Memory B cell (primary cell): ENCODE data around the gene CFAP77.
"Not testable (repeated sequence)": the region's sequence is repeated elsewhere in the genome, so short reads cannot be mapped to it uniquely, and the experiment has no call there.

Experiments
- ATAC-seq: fragments of 150-1000 bp; cut with Tn5 transposase; 2 replicates; pipeline ENCODE4 v1.10.0; 2021; ENCODE audit warnings: low read depth, mild to moderate bottlenecking, moderate library complexity
- DNase-seq, 2 donors: peaks; one replicate each; pipeline ENCODE4 v3.0.0; 2022; ENCODE audit warnings: low spot score in 2 of 2
- H3K27ac Mint-ChIP-seq: one replicate; pipeline ENCODE4 v1.8.0; 2022; ENCODE audit warnings: mild to moderate bottlenecking, moderate library complexity, mixed read lengths
- H3K27me3 Mint-ChIP-seq: one replicate; pipeline ENCODE4 v1.8.0; 2022; ENCODE audit warnings: mixed read lengths
- H3K36me3 Mint-ChIP-seq: one replicate; pipeline ENCODE4 v1.8.0; 2022; ENCODE audit warnings: mild to moderate bottlenecking, mixed read lengths
- H3K4me1 Mint-ChIP-seq: one replicate; pipeline ENCODE4 v1.8.0; 2022; ENCODE audit warnings: mixed read lengths
- H3K4me3 Mint-ChIP-seq: one replicate; pipeline ENCODE4 v1.8.0; 2022; ENCODE audit warnings: mild to moderate bottlenecking, moderate library complexity, mixed read lengths
- H3K9me3 Mint-ChIP-seq: one replicate; pipeline ENCODE4 v1.8.0; 2022; ENCODE audit warnings: mixed read lengths

CFAP77 gene

GRCh38 chr9:132409828-132410528, at the start of gene CFAP77:
CFAP77 (plus strand) TSS chr9:132410211; CDS start chr9:132410272, 61 bp downstream.
- Mint-ChIP-seq H3K9me3 (no peaks in the 10 kb centered on the region), H3K4me1 (peaks cover 28% of the 10 kb centered on the region), H3K27ac (no peak within 1 kb of the TSS), H3K27me3 (peaks cover 7% of the 10 kb centered on the region), H3K36me3 (no peaks in the 10 kb centered on the region), H3K4me3 (peak within 1 kb of the TSS; percentile 77)
- ATAC-seq = peak; percentile 25
- DNase-seq = peak; percentile 42 to 60

GRCh38 chr9:132364068-132364467, 45.9 kb upstream of the CFAP77 start:
- Mint-ChIP-seq H3K27ac (no peak overlapping the region), H3K36me3 (no peaks in the 10 kb centered on the region), H3K4me1 (peaks cover 8% of the 10 kb centered on the region), H3K27me3 (no peaks in the 10 kb centered on the region), H3K9me3 (no peaks in the 10 kb centered on the region), H3K4me3 (no peak overlapping the region)
- ATAC-seq = no peak
- DNase-seq = no peak

GRCh38 chr9:132365986-132366385, 44.0 kb upstream of the CFAP77 start:
- no peaks in the 10 kb centered on the region for H3K9me3 Mint-ChIP-seq
- no peak overlapping the region for H3K4me3 Mint-ChIP-seq
- DNase-seq (no peak), ATAC-seq (peak; percentile 31)
- no peak overlapping the region for H3K27ac Mint-ChIP-seq
- peaks cover 1% of the 10 kb centered on the region for H3K36me3 Mint-ChIP-seq
- no peaks in the 10 kb centered on the region for H3K27me3 Mint-ChIP-seq
- H3K4me1 Mint-ChIP-seq = peaks cover 8% of the 10 kb centered on the region

- no peak for ATAC-seq
- Mint-ChIP-seq H3K27me3 (no peaks in the 10 kb centered on the region), H3K27ac (no peak overlapping the region), H3K9me3 (no peaks in the 10 kb centered on the region), H3K4me1 (peaks cover 8% of the 10 kb centered on the region), H3K4me3 (no peak overlapping the region), H3K36me3 (peaks cover 1% of the 10 kb centered on the region)
- no peak for DNase-seq
Observed at GRCh38 chr9:132366481-132366880, 43.5 kb upstream of the CFAP77 start.

GRCh38 chr9:132367613-132368313, 42.2 kb upstream of the CFAP77 start:
- Mint-ChIP-seq H3K27ac (no peak overlapping the region), H3K9me3 (no peaks in the 10 kb centered on the region), H3K36me3 (peaks cover 1% of the 10 kb centered on the region), H3K4me3 (no peak overlapping the region), H3K27me3 (no peaks in the 10 kb centered on the region), H3K4me1 (peaks cover 14% of the 10 kb centered on the region)
- no peak for DNase-seq
- ATAC-seq = no peak

- Mint-ChIP-seq H3K4me1 (peaks cover 20% of the 10 kb centered on the region), H3K27me3 (no peaks in the 10 kb centered on the region), H3K9me3 (no peaks in the 10 kb centered on the region), H3K36me3 (peaks cover 1% of the 10 kb centered on the region), H3K27ac (no peak overlapping the region), H3K4me3 (no peak overlapping the region)
- ATAC-seq = no peak
- DNase-seq = no peak
Observed at GRCh38 chr9:132369421-132369820, 40.6 kb upstream of the CFAP77 start.

- Mint-ChIP-seq H3K36me3 (peaks cover 1% of the 10 kb centered on the region), H3K4me3 (no peak overlapping the region), H3K4me1 (peaks cover 28% of the 10 kb centered on the region), H3K27ac (no peak overlapping the region), H3K9me3 (no peaks in the 10 kb centered on the region), H3K27me3 (no peaks in the 10 kb centered on the region)
- no peak for DNase-seq
- no peak for ATAC-seq
Observed at GRCh38 chr9:132370592-132370991, 39.4 kb upstream of the CFAP77 start.

- Mint-ChIP-seq H3K27me3 (no peaks in the 10 kb centered on the region), H3K4me3 (peak overlapping the region; percentile 75), H3K9me3 (no peaks in the 10 kb centered on the region), H3K4me1 (peaks cover 28% of the 10 kb centered on the region), H3K36me3 (peaks cover 1% of the 10 kb centered on the region), H3K27ac (peak overlapping the region; percentile 43)
- ATAC-seq (peak; percentile 39), DNase-seq (no peak)
Observed at GRCh38 chr9:132372177-132373095, 37.6 kb upstream of the CFAP77 start.

- DNase-seq, H3K9me3 Mint-ChIP-seq, H3K27ac Mint-ChIP-seq, H3K36me3 Mint-ChIP-seq, ATAC-seq, H3K4me3 Mint-ChIP-seq, H3K27me3 Mint-ChIP-seq: not testable (repeated sequence)
- peaks cover 26% of the 10 kb centered on the region for H3K4me1 Mint-ChIP-seq
Observed at GRCh38 chr9:132377769-132378168, 32.2 kb upstream of the CFAP77 start.

- not testable (repeated sequence) for DNase-seq, H3K27ac Mint-ChIP-seq, H3K27me3 Mint-ChIP-seq, H3K36me3 Mint-ChIP-seq, ATAC-seq, H3K4me3 Mint-ChIP-seq, H3K9me3 Mint-ChIP-seq
- peaks cover 28% of the 10 kb centered on the region for H3K4me1 Mint-ChIP-seq
Observed at GRCh38 chr9:132378416-132378815, 31.6 kb upstream of the CFAP77 start.

- Mint-ChIP-seq H3K36me3 (peaks cover 12% of the 10 kb centered on the region), H3K4me1 (peaks cover 42% of the 10 kb centered on the region), H3K4me3 (peak overlapping the region; percentile 73), H3K27me3 (no peaks in the 10 kb centered on the region), H3K27ac (peak overlapping the region; percentile 94), H3K9me3 (no peaks in the 10 kb centered on the region)
- peak; percentile 37 to 48 for DNase-seq
- ATAC-seq = peak; percentile 76
Observed at GRCh38 chr9:132381966-132382541, 28.0 kb upstream of the CFAP77 start.

GRCh38 chr9:132383462-132383883, 26.5 kb upstream of the CFAP77 start:
- peak; percentile 70 for ATAC-seq
- peaks cover 23% of the 10 kb centered on the region for H3K36me3 Mint-ChIP-seq
- no peaks in the 10 kb centered on the region for H3K9me3 Mint-ChIP-seq
- H3K27ac Mint-ChIP-seq = peak overlapping the region; percentile 94
- peak; percentile 32 to 51 for DNase-seq
- peaks cover 42% of the 10 kb centered on the region for H3K4me1 Mint-ChIP-seq
- H3K4me3 Mint-ChIP-seq = peak overlapping the region; percentile 84
- H3K27me3 Mint-ChIP-seq = no peaks in the 10 kb centered on the region

GRCh38 chr9:132384376-132384775, 25.6 kb upstream of the CFAP77 start:
- H3K4me1 Mint-ChIP-seq = peaks cover 42% of the 10 kb centered on the region
- H3K36me3 Mint-ChIP-seq = peaks cover 24% of the 10 kb centered on the region
- ATAC-seq (peak; percentile 58), DNase-seq (no peak)
- H3K27ac Mint-ChIP-seq = peak overlapping the region; percentile 94
- no peaks in the 10 kb centered on the region for H3K27me3 Mint-ChIP-seq
- peak overlapping the region; percentile 84 for H3K4me3 Mint-ChIP-seq
- H3K9me3 Mint-ChIP-seq = no peaks in the 10 kb centered on the region
